ENCODE results near the gene SSBP4. TPM values are rescaled to one million over a fixed set of nuclear protein-coding genes. Genes with fewer than 3 reads are reported as not detected.

Gene SSBP4
- total and polyA plus RNA-seq, 9 of the 15 experiments (the other 6 are each of a cell fraction or from before 2014, with no cell fraction given), result 1.1 to 189 (median 39.0) TPM

DNA sequence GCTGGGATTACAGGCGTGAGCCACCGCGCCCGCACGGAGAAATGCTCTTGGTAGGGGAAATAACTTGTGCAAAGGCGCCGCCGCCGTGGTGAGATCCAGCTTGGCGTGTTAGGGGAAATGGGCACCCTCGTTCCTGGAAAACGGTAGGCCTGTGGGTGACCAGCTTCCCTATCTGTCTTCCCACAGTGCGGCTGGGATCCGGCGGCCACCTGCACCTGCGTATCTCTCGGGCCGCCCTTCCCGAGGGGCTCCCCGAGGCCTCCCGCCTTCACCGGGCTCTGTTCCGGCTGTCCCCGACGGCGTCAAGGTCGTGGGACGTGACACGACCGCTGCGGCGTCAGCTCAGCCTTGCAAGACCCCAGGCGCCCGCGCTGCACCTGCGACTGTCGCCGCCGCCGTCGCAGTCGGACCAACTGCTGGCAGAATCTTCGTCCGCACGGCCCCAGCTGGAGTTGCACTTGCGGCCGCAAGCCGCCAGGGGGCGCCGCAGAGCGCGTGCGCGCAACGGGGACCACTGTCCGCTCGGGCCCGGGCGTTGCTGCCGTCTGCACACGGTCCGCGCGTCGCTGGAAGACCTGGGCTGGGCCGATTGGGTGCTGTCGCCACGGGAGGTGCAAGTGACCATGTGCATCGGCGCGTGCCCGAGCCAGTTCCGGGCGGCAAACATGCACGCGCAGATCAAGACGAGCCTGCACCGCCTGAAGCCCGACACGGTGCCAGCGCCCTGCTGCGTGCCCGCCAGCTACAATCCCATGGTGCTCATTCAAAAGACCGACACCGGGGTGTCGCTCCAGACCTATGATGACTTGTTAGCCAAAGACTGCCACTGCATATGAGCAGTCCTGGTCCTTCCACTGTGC, 30.9 kb upstream of the SSBP4 start (continued):
- TF ChIP-seq RAD21 (CRISPR knock-in tag; conservative IDR thresholded peaks at IDR 0.05 in 1 of 2, IDR thresholded peaks at IDR 0.05 in 1 of 2), result peak; percentile 60 to 70
- peak; percentile 75; the same call in 1 of the 2 replicates for TF ChIP-seq ZNF282 (CRISPR knock-in tag; IDR thresholded peaks at IDR 0.05)
- TF ChIP-seq MCM3 (IDR thresholded peaks at IDR 0.05), result no peak
- TF ChIP-seq COPS2 (conservative IDR thresholded peaks at IDR 0.05), result no peak
- no peak; the same call in 1 of the 2 replicates for TF ChIP-seq SMARCE1 (IDR thresholded peaks at IDR 0.05)
- TF ChIP-seq ARNT (IDR thresholded peaks at IDR 0.05), result no peak
- TF ChIP-seq MCM2 (IDR thresholded peaks at IDR 0.05; ENCODE audit: low read depth), result no peak
- TF ChIP-seq, protein P1, sequence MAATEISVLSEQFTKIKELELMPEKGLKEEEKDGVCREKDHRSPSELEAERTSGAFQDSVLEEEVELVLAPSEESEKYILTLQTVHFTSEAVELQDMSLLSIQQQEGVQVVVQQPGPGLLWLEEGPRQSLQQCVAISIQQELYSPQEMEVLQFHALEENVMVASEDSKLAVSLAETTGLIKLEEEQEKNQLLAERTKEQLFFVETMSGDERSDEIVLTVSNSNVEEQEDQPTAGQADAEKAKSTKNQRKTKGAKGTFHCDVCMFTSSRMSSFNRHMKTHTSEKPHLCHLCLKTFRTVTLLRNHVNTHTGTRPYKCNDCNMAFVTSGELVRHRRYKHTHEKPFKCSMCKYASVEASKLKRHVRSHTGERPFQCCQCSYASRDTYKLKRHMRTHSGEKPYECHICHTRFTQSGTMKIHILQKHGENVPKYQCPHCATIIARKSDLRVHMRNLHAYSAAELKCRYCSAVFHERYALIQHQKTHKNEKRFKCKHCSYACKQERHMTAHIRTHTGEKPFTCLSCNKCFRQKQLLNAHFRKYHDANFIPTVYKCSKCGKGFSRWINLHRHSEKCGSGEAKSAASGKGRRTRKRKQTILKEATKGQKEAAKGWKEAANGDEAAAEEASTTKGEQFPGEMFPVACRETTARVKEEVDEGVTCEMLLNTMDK (IDR thresholded peaks at IDR 0.05; ENCODE audit: borderline replicate concordance, insufficient read depth, low read depth, low read length, poor library complexity, severe bottlenecking), result peak; percentile 98
- peak; percentile 96 for TF ChIP-seq FOXP1 (CRISPR knock-in tag; IDR thresholded peaks at IDR 0.05)
- TF ChIP-seq SMARCA5 (IDR thresholded peaks at IDR 0.05), result peak; percentile 93; the same call in 1 of the 2 replicates
- TF ChIP-seq, protein P2, sequence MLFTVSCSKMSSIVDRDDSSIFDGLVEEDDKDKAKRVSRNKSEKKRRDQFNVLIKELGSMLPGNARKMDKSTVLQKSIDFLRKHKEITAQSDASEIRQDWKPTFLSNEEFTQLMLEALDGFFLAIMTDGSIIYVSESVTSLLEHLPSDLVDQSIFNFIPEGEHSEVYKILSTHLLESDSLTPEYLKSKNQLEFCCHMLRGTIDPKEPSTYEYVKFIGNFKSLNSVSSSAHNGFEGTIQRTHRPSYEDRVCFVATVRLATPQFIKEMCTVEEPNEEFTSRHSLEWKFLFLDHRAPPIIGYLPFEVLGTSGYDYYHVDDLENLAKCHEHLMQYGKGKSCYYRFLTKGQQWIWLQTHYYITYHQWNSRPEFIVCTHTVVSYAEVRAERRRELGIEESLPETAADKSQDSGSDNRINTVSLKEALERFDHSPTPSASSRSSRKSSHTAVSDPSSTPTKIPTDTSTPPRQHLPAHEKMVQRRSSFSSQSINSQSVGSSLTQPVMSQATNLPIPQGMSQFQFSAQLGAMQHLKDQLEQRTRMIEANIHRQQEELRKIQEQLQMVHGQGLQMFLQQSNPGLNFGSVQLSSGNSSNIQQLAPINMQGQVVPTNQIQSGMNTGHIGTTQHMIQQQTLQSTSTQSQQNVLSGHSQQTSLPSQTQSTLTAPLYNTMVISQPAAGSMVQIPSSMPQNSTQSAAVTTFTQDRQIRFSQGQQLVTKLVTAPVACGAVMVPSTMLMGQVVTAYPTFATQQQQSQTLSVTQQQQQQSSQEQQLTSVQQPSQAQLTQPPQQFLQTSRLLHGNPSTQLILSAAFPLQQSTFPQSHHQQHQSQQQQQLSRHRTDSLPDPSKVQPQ (CRISPR knock-in tag; IDR thresholded peaks at IDR 0.05; ENCODE audit: borderline replicate concordance), result no peak
- TF ChIP-seq U2AF2 (optimal IDR thresholded peaks at IDR 0.05; ENCODE audit: low read depth, low read length), result no peak
- TF ChIP-seq BCL6 (CRISPR knock-in tag; IDR thresholded peaks at IDR 0.05), result no peak
- no peak for TF ChIP-seq BRD9 (IDR thresholded peaks at IDR 0.05; ENCODE audit: low read depth, partially characterized antibody)
- TF ChIP-seq ADNP (tag; IDR thresholded peaks at IDR 0.05), result 0 out of 2 replicates have a peak, but pooled peaks have one; percentile 14
- peak; percentile 35; the same call in 1 of the 2 replicates for TF ChIP-seq CBFA2T2 (conservative IDR thresholded peaks at IDR 0.05)
- peak; percentile 70; the same call in 1 of the 2 replicates for TF ChIP-seq ZNF197 (CRISPR knock-in tag; IDR thresholded peaks at IDR 0.05; ENCODE audit: low read depth)

Measured in K562 (cell line).